IPS-NIHi7 (cell line): ENCODE measurements around the gene LCE2A.

Source experiments
- DNase-seq: peaks from one replicate; pipeline ENCODE4 v3.0.0; 2012; ENCODE audit warnings: mixed read lengths; ENCODE audit errors: extremely low spot score

LCE2A gene

GRCh38 chr1:152743371-152744145 is 45.4 kb downstream of the LCE2A start:
- no peak for DNase-seq

- no peak for DNase-seq
Observed at GRCh38 chr1:152745289-152745704, 47.2 kb downstream of the LCE2A start.

- no peak for DNase-seq
Observed at GRCh38 chr1:152745765-152746444, 47.8 kb downstream of the LCE2A start.

- no peak for DNase-seq
Observed at GRCh38 chr1:152747831-152748230, 49.7 kb downstream of the LCE2A start.
